GM12874 (cell line): ENCODE results near the gene ABHD12B.

Experiments
- TF ChIP-seq, protein P1 (sequence below): IDR thresholded peaks from 2 replicates; pipeline ENCODE4 v1.5.1; 2011; ENCODE audit warnings: low read depth, mild to moderate bottlenecking, control low read depth, low read length, moderate library complexity; ENCODE audit not compliant: insufficient read depth

Gene ABHD12B

DNA sequence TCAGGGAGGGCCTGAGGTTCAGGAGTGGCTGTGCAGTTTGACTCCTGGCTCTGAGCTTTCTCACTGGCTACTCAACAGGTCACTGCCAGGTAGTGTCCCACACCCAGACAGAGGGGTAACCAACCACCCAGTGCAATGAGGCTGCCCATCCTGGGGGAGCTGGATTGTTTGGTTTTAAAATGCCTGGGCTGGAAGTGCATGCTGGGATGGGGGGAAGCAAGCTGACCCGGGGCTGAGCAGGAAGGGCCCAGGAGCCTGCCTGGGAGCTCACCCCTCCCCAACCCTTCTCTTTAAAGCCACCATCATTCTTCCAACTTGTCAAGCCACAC is 12.6 kb upstream of the ABHD12B start:
- TF ChIP-seq, protein P1, sequence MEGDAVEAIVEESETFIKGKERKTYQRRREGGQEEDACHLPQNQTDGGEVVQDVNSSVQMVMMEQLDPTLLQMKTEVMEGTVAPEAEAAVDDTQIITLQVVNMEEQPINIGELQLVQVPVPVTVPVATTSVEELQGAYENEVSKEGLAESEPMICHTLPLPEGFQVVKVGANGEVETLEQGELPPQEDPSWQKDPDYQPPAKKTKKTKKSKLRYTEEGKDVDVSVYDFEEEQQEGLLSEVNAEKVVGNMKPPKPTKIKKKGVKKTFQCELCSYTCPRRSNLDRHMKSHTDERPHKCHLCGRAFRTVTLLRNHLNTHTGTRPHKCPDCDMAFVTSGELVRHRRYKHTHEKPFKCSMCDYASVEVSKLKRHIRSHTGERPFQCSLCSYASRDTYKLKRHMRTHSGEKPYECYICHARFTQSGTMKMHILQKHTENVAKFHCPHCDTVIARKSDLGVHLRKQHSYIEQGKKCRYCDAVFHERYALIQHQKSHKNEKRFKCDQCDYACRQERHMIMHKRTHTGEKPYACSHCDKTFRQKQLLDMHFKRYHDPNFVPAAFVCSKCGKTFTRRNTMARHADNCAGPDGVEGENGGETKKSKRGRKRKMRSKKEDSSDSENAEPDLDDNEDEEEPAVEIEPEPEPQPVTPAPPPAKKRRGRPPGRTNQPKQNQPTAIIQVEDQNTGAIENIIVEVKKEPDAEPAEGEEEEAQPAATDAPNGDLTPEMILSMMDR: no peak

DNA sequence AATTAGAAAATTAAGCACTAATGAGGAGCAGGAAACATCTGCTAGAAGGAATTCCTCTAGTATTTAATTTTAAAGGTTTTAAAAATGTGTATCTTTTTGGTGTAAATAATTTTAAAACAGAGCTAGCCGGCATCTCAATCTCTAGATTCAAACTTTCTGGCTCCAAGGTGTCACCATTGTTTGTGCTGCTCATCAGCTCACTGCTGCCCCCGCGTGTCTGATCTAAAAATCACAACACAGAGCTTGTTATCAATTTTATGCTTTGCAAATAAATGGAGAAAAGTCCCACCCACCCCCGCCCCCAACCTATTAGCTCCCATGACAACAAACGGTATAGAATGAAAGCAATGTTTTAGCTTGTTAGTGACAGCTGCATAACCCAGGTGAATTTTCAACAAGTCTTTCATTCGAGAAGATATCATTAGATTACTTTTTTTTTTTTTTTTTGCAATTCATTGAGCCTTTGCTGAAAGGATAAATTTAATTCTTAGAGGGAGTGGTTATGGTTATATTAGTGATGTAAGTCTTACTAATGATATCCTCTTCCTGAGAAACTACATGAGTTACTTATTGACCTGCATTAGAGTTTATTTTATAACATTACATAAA is 11.3 kb upstream of the ABHD12B start:
- TF ChIP-seq, protein P1: peak; percentile 54; the same call in 1 of the 2 replicates

DNA sequence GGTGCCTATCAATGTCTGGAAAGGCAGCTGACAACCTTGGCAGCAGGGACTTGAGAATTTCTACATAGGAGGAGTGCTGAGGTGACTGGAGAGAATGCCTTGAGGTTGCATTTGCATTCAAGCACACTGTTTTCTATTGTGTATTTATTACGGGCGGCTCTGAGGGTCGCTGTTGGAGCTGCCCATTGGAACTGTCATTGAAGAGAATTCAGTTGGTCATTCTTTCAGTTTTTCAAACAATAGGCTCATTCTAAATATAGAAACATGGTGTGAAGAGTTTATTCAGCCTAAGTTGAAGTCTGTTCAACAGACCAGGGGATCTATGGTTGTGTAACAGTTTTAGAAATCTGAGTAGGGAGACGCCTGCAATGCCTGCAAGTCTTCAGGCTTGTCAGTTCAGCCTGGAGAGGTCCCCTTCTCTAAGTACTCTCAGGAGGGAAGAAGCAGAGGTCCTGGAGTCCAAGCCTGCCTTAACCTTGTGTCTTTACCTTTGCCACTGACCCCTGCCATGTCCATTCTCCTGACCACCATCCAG is 9.8 kb upstream of the ABHD12B start:
- TF ChIP-seq, protein P1: no peak

DNA sequence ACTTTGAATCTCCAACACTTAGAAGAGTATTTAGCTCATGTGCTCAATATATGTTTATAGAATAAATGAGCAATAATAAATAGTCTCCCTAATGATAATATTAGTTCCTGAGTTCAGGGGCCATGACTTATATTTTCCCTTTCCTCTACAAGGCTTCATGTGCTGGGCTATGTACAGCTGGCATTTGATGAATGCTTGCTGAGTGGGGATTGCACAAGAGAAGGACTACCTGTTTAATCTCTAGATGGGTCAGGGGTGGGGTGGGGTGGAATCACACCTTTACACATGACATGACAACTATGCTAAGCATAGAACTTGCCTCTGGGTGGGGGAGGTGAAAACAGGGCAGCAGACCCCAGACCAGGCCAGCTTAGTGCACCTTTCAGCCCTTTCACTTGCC is 7.6 kb upstream of the ABHD12B start:
- TF ChIP-seq, protein P1: no peak

DNA sequence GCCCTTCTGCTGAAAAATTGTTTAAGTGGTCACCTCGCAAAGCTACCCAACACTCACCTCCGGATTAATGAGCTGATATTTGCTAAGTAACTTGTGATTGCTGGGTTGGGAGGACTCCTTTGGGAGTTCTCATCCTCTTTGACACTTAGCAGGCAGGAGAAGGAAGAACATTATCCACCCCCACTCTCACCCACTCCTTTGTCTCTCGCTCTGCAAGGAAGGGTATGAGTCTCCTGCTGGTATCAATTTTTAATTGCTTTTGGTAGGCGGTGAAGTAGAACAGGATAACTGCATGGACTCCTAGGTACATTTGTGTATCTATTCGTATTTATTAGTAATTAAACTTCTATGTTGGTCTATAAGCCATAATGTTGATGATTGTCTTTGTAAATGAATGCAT is 6.9 kb upstream of the ABHD12B start:
- TF ChIP-seq, protein P1: no peak

DNA sequence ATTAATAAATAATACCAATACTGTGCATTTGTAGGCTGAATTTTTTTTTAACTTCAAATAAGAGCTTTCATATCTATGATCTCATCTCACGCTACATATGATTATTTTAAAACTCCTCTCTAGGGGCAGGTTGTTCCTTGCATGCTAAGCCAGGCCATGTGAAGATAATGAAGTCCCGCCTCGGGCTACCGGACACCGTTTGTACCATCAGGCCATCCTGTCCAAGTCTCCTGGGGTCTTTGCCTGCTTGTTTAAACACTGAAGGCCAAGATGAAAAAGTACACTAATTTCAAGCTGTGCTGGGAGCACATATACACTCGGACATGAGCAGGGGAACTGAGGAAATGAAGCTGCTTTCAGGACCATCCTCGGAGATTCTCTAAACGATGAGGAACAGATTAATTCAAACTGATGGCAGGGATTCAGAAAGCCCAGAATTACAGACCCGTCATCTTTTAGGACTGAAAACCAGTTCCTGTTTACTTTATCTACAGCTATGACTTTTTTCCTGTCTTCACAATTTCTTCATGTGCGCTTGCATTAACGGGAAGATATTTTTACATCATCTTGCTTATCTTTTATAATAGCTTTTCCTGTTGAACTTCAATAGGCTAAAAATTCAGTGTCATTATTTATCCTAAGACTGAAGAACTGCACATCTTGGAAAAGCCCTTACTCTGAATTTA is 6.3 kb upstream of the ABHD12B start:
- TF ChIP-seq, protein P1: no peak

DNA sequence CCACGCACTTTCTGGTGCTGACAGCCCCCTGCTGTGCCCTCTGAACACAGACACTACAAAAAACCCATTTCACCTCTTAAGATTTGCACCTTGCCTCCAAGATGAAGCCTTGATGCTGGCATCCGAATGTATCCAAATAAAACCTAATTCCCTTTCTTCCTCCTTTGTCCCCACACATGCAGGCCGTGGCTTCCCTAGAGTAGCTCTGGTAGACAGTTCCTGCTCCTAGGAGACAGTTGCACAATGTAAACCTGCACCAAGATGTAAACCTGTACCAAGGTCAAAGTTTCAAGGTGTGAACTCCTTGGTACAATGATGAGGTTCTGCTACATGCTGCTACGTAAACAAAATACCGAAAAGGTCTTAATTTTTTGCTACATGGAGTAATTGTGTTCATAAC is 625 bp upstream of the ABHD12B start:
- TF ChIP-seq, protein P1: no peak
